ENCODE measurements around the gene ZNF12. TPM values are rescaled to one million over a fixed set of nuclear protein-coding genes. Genes with fewer than 3 reads are reported as not detected.
"Not testable (repeated sequence)": the region's sequence is repeated elsewhere in the genome, so short reads cannot be mapped to it uniquely, and the experiment has no call there.

ZNF12 gene
- 10 to 100 TPM; 22.6 to 25.0 TPM for total RNA-seq
- long read RNA-seq, donor 1, full-length matches to known transcripts, result 7 of 10 reads
- long read RNA-seq, donor 1, partial matches to known transcripts, result 0 of 10 reads
- long read RNA-seq, donor 1, other reads (novel, unspliced or antisense), result 3 of 10 reads
- long read RNA-seq, donor 2, partial matches to known transcripts, result 2 of 4 reads
- long read RNA-seq, donor 2, other reads (novel, unspliced or antisense), result 2 of 4 reads

DNA sequence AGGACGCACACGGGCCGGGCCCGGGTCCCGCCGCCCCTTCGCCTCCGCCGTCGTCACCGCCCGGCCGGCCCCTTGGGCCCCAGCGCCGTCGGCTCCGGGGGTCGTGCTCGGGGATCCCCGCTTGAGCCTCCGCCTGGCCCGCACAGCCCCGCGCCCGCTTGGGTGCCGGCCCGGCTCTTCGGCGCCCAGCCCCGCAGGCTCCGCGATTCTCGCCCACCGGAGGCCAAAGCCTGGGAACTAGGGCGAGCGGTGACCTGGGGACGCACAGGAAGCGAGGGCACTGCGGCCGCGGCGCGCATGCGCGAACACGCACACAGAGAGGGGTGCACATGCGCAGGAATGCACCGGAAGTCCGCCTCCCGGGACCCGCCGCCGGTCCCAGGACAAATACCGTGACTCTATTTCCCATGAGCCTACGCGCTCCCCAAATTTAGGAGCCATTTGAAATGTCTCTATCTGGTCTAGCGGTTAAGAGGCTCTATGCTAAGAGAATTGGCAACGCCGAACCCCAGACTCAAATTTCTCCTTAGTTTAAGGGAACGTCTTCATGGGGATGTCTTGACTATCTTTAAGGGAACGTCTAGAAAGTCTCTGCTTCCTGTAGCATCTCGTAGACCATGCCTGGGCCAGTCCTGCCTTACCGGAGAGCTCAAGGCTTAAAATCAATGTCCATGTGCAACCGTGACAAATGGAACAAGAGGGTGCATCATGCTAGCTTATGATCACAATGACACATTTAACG is at the start of gene ZNF12:
Gene ZNF12, minus strand, starts transcription at position 282 of the 742 bp plus-strand sequence. CDS start 1,774 bp downstream, outside the sequence.
- peak; percentile 99 for DNase-seq (ENCODE audit: low spot score)
- intact Hi-C loops (cut with DNase I), result no loop called here

DNA sequence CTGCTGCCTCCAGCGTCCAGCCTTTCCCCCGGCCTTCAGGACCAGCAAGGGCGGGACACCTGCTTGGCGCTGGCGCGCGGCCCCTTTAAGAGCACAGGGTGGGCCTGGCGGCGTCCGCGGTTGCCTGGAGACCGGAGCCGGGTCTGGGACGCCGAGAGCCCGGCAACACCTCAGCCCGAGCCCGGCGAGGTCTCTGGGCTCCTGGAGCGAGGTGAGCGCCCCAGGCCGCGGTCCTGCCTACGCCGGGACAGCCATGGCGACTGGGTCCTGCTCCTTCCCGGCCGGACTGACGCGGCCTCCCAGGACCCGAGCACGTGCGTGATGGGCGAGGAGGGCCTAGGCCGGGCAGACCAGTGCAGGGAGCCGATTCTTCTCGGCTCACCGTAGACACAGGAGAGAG is 47.2 kb upstream of the ZNF12 start, which contains the start of gene RSPH10B2:
Gene RSPH10B2, plus strand, starts transcription at position 140 of the 400 bp plus-strand sequence. CDS start 3,575 bp downstream, outside the sequence.
- DNase-seq (ENCODE audit: low spot score); intact Hi-C loops (cut with DNase I): not testable (repeated sequence)

DNA sequence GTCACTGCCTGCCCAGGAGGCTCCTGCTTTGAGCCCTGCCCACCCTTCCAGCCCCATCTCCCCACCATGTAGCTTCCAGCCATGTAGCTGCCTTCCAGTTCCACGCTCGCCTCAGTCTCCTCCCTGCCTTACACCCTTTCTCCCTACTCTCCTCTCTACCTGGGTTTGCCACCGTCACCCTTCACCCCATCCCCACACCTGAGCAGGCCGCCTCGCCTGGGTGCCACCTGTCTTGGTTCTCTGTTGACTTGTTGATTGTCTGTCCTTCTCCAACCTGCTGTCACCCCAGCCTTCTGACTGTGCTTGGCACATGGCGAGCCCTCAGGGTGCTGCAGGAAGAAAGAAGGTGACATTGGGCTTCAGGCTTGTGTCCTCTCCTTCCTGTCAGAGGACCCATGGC is 43.4 kb upstream of the ZNF12 start:
- DNase-seq (ENCODE audit: low spot score); intact Hi-C loops (cut with DNase I): not testable (repeated sequence)

DNA sequence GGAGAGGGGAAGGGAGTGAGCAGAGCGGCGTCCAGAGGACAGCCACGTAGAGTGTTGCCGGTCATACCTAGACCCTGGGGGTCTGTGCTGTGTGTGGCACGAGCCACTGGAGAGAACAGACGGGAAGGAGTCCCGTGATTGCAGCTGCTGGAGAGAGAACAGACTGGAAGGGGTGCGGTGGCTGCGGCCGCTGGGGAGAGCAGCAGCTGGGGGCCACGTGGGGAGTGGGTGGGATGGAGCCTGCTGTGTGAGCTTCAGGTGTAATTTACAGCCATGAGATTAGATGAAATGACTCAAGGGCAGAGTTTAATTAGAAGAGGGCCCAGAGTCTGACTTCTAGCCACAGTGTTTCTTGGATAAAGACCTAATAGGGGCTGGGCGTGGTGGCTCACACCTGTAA is 42.6 kb upstream of the ZNF12 start:
- intact Hi-C loops (cut with DNase I); DNase-seq (ENCODE audit: low spot score): not testable (repeated sequence)

DNA sequence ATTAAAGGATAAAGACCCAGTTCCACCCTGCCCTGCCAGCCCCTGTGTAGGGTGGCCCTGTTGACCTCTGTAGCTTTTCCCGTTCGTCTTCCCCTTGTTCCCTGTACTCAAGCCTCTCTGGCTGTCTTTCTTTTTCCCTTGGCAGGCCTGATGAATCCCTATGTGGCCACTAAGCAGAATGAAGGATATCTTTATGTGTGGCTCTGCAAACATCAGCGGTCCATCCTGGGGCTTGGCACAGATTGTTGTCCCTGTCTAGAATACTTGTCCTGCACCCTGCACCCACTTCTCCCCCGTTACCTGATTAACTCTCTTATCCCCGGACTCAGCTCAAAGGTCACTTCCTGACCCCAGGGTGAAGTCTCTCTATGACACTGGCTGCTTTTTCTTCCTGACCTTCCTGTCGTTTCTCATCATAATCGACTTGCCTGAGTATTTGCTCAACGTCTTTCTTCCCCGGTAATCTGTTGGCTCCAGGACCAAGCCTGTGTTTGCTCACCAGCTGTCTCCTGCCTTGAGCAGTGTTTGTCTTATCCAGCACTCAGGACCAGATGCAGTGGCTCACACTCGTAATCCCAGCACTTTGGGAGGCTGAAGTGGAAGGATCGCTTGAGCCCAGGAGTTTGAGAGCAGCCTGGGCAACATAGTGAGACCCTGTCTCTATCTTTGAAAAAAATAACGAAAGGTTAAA is 37.8 kb upstream of the ZNF12 start:
- intact Hi-C loops (cut with DNase I); DNase-seq (ENCODE audit: low spot score): not testable (repeated sequence)

DNA sequence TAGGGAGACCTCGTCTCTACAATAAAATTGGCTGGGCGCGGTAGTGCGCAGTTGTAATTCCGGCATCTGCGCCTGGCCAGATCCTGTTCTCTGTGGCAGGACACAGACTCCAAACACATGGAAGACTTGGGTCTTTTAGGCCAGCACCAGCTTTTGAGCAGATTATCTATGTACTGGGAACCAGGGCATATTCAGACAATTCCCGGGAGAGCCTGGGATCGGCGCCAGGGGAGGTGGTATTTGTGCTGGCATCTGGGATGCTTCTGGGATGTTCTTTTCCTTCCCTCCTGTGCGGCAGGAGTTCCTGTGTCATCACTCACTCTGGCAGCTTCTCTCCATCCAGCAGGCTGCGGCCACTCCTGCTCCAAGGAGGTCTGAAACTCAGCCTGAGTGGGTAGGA is 31.7 kb upstream of the ZNF12 start:
- intact Hi-C loops (cut with DNase I); DNase-seq (ENCODE audit: low spot score): not testable (repeated sequence)

DNA sequence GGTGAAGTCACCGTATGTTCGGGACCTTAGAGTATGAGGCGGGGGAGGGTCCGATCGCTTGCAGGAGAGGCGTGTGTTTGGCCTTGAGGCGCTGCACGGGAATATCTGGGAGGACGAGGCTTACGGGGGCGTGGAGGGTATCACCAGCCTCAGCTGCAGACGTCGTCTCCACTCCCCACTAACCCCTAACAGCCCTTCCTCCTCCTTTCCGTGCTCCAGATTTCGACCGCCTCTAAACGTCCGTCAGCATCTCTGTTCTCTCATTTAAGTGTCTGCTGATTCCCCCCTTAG is 23.5 kb upstream of the ZNF12 start:
- intact Hi-C loops (cut with DNase I), result no loop called here
- no peak for DNase-seq (ENCODE audit: low spot score)

DNA sequence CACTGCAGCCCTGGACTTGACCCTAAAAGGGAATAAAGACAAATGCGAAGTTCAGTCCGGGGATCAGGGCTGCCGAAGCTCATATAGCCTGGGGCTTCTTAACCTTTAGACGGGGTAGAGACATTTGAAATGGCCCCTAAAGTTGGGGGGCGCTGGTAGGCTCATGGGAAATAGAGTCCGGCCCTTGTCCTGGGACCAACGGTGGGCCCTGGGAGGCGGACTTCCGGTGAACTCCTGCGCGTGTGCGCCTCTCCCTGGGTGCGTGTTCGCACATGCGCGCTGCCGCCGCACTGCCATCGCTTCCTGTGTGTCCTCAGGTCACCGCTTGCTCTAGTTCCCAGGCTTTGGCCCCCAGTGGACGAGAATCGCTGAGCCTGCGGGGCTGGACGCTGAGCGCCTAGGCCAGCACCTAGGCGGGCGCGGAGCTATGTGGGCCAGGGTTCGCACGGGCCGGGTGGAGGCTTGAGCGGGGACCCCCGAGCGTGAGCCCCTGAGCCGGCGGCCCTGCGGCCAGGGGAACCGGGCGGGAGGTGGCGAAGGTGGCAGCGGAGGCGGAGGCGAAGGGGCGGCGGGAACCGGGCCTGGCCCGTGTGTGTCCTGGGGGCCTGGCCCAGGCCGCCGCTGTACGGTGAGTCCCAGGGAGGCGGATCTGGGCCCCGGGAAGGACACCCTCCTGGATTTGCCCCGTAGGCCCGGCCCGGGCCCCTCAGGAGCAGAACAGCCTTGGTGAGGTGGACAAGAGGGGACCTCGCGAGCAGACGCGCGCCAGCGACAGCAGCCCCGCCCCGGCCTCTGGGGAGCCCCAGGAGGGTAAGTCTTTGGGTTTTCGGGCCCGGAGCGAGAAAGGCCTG is 23.0 kb upstream of the ZNF12 start:
- intact Hi-C loops (cut with DNase I), result no loop called here
- DNase-seq (ENCODE audit: low spot score), result peak; percentile 98

DNA sequence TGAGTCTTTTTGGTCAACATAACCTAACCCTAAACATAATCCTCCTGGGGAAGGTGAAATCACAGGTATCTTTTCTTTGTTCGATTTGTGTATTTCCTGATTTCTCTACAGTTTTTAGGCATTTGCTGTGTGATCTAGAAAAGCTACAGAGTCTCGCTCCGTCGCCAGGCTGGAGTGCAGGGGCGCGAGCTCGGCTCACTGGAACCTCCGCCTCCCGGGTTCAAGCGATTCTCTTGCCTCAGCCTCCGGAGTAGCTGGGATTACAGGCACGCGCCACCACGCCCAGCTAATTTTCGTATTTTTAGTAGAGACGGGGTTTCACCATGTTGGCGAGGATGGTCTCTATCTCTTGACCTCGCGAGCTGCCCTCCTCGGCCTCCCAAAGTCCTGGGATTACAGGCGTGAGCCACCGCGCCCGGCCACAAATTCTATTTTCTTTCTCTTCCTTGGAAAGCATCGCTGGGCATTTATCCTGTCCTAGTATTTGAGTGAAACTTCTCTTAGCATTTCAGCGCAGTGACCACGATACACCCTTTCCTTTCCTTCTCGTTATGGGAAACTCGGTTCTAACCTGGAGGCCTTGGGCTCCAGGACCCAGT is 22.2 kb upstream of the ZNF12 start:
- intact Hi-C loops (cut with DNase I), result not testable (repeated sequence)

DNA sequence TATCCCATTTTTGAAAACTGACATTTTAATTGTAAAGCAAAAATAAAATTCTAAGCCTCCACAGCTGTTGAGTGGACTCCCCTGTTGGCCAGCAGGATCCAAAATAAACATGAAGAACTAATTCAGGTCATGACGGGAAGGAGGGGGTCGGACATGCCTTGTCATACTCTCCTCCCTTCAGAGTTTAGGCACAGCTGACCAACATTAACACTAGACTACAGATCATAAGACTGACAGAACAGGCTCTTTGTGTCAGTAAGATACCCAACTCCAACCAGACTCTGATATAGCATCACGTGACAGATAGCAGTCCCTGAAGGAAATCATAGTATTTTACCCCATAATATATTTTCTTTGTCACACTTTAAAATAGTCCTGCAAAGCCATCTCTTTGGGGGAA is 20.9 kb upstream of the ZNF12 start:
- no peak for DNase-seq (ENCODE audit: low spot score)
- intact Hi-C loops (cut with DNase I), result no loop called here

More for the DNA sequence above, 22.2 kb upstream of the ZNF12 start:
- not testable (repeated sequence) for DNase-seq (ENCODE audit: low spot score)

DNA sequence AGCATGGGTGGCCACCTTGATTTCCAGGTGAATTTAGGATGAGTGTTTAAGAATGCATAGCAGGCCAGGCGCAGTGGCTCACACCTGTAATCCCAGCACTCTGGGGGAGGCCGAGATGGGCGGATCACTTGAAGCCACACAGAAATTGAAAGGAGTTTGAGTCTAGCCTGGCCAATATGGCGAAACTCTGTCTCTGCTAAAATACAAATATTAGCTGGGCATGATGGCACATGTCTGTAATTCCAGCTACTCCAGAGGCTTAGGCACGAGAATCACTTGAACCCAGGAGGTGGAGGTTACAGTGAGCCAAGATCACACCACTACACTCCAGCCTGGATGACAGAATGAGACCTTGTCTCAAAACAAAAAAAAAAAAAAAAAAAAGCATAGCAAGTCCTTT is 19.6 kb upstream of the ZNF12 start:
- DNase-seq (ENCODE audit: low spot score); intact Hi-C loops (cut with DNase I): not testable (repeated sequence)

DNA sequence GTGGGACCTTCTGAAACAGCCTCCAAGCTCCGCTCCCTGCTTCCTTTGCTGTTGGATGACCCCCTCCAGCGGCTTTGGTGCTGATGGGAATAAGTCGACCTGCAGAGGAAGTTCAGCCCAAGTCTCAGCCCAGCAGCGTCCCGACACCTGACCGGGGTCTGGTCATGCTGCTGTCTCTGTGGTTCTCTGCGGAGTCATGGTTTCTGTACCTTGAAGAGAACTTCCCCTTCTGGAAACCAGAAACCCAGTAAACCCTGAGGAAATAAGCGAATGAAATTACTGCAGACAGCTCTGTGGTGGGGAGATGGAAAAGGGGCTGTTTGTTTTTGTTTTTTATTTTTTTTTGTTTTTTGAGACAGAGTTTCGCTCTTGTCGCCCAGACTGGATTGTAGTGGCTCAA is 18.3 kb upstream of the ZNF12 start:
- no peak for DNase-seq (ENCODE audit: low spot score)
- intact Hi-C loops (cut with DNase I), result no loop called here

DNA sequence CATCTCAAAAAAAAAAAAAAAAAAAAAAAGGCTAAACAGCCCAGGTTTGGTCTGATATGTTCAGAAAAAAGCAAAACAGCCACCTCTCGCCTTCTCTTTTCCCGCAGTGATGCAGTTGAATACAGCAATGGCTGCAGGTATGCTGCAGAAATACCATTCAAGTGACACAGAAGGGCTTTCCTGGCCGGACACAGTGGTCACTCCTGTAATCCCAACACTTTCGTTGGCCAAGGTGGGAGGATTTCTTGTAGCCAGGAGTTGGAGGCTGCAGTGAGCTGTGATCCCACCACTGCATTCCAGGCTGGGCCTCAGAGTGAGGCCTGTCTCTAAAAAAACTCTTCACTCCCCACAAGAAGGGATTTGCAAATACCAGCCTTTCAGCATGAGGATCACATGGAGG is 17.6 kb upstream of the ZNF12 start:
- DNase-seq (ENCODE audit: low spot score); intact Hi-C loops (cut with DNase I): not testable (repeated sequence)

DNA sequence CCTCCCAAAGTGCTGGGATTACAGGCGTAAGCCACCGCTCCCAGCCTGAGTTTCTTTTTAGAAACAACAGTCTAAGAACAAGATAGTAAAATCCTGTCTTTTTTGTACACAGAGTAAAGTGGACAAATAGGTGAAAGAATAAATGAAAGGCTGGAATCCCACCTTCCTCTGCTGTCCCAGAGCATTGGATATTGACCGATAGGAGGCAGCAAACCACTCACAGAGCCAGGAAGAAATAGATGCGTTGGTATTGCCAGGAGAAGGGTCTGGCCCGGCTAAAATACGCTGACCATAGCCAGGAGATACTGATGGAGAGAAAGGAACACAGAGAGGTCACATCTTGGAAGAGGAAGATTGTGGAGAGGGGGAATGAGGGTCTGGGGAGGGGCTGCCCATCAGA is 11.4 kb upstream of the ZNF12 start:
- DNase-seq (ENCODE audit: low spot score), result no peak
- intact Hi-C loops (cut with DNase I), result no loop called here

DNA sequence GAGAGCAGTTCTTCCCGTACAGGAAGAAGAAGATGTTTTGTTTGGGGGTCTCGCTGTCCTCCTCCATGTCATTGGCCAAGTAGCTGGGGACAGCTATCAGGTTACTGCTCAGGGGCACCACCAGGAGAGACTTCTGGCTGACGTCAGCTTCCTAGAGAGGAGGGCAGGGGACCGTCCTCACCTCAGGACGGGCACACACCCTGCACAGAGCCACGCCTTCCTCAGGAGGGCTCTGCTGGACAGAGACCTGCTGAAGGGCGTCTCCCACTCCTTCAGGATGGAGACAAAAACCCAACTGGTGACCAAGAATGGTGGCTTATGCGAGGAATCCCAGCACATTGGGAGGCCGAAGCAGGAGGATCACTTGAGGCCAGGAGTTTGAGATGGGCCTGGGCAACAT is 9.2 kb upstream of the ZNF12 start:
- DNase-seq (ENCODE audit: low spot score); intact Hi-C loops (cut with DNase I): not testable (repeated sequence)

DNA sequence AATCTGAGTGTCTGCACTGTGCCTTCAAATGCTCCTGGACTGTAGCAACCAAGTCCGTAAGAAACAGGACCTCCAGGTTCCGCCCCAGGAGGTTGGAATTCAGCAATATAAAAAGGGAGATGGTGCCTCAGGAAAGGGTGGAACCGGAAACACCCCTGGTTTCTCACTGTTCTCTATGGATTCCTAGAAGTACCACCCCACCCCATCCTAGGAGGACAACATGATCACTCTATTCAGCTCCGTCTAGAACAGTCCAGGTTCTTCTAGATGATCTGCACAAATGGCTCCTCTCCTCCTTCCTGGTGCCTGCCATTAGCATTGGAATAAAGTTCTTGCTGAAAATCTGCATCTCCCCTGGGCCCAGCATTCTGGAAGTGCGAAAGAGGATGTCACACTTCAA is 7.6 kb upstream of the ZNF12 start:
- intact Hi-C loops (cut with DNase I), result no loop called here
- DNase-seq (ENCODE audit: low spot score), result no peak

DNA sequence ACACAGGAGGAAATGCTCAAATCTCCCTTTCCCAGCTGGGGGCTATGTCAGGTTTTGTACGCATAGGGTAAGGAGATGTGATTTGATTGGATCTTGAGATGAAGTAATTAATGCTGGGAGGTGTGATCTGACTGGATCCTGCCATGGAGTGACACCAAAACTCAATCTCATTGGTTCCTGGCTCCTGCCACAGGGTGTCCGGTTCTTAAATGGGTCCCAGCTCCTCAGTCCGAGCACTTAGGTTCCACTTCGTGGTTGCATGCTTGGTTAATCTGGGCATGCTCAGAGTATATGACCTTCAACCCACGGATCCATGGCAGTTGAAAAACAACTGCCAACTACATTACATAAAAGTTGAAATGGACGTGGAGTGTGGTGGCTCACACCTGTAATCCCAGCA is 3.1 kb upstream of the ZNF12 start:
- intact Hi-C loops (cut with DNase I), result no loop called here
- DNase-seq (ENCODE audit: low spot score), result no peak

DNA sequence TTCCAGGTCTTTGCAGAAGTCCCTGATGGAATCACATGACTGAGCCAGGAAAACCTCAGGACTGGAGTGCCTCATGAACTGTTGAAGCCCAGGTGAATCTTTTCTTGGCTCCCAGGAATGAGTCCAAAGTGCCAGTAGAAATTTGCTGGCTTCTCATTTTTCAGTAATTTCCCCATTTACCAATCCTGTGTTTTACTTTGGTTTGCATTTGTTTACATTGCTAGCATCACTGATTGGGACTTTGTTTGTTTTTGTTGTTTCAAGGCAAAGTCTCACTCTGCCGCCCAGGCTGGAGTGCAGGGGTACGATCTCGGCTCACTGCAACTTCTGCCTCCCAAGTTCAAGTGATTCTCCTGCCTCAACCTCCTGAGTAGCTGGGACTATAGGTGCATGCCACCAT is 1.6 kb upstream of the ZNF12 start:
- no peak for DNase-seq (ENCODE audit: low spot score)
- intact Hi-C loops (cut with DNase I), result no loop called here

DNA sequence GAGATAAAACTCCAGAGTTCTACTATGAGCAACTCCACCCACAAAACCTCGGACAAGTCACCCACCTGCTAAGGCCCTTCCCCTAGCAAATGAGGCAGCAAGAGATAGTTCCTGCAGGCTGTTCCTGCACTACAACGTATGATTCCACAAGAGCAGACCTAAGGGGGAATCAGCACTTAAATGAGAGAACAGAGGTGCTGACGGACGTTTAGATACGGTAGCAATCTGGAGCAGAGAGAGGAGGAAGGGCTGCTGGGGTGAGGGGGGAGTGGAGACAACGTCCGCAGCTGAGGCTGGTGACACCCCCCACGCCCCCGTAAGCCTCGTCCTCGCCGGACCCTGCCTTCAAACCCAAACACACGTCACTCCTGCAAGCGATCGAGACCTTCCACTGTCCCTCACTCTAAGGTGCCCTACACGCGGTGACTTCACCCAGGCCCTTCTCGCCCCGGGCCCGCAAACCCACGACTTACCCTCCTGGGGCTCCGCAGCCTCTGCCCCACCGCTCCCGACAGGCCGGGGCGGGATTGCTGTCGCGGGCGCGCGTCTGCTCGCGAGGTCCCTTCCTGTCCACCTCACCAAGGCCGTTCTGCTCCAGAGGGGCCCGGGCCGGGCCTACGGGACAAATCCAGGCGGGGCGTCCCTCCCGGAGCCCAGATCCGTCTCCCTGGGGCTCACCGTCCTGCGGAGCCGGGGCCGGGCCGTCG is 635 bp downstream of the ZNF12 start:
- intact Hi-C loops (cut with DNase I), result no loop called here
- peak; percentile 83 for DNase-seq (ENCODE audit: low spot score)

All from posterior vena cava (tissue), 2 donors.